Activated naive CD8-positive, alpha-beta T cell treated with anti-CD3 and anti-CD28 coated beads, Interleukin-2, amount 50 U/mL, for 24 hours (primary cell): ENCODE measurements around the gene ZNF678.
A peak's percentile ranks its signal among the peaks of the same experiment; 100 is the strongest.
"Not testable (repeated sequence)": the region's sequence is repeated elsewhere in the genome, so short reads cannot be mapped to it uniquely, and the experiment has no call there.

Experiments used
- ATAC-seq: fragments of 150-1000 bp; cut with Tn5 transposase; one replicate; pipeline ENCODE4 v1.10.0; 2021
- DNase-seq: peaks from one replicate; pipeline ENCODE4 v3.0.0; 2021
- H3K27ac Mint-ChIP-seq: one replicate; pipeline ENCODE4 v1.8.0; 2021; ENCODE audit warnings: mild to moderate bottlenecking, mixed read lengths
- H3K27me3 Mint-ChIP-seq: one replicate; pipeline ENCODE4 v1.8.0; 2021; ENCODE audit warnings: mixed read lengths
- H3K36me3 Mint-ChIP-seq: one replicate; pipeline ENCODE4 v1.8.0; 2021; ENCODE audit warnings: low read depth, mixed read lengths
- H3K4me1 Mint-ChIP-seq: one replicate; pipeline ENCODE4 v1.8.0; 2021; ENCODE audit warnings: mixed read lengths
- H3K4me3 Mint-ChIP-seq: one replicate; pipeline ENCODE4 v1.8.0; 2021; ENCODE audit warnings: mild to moderate bottlenecking, moderate library complexity, mixed read lengths
- H3K9me3 Mint-ChIP-seq: one replicate; pipeline ENCODE4 v1.8.0; 2021; ENCODE audit warnings: mixed read lengths

The ZNF678 gene

GRCh38 chr1:227546059-227546458 is 17.3 kb upstream of the ZNF678 start:
- H3K9me3 Mint-ChIP-seq: peaks cover 4% of the 10 kb centered on the region
- peaks cover 5% of the 10 kb centered on the region for H3K4me1 Mint-ChIP-seq
- ATAC-seq: no peak
- no peak overlapping the region for H3K27ac Mint-ChIP-seq
- no peaks in the 10 kb centered on the region for H3K27me3 Mint-ChIP-seq
- DNase-seq: no peak
- H3K4me3 Mint-ChIP-seq: no peak overlapping the region
- peaks cover 3% of the 10 kb centered on the region for H3K36me3 Mint-ChIP-seq

DNA sequence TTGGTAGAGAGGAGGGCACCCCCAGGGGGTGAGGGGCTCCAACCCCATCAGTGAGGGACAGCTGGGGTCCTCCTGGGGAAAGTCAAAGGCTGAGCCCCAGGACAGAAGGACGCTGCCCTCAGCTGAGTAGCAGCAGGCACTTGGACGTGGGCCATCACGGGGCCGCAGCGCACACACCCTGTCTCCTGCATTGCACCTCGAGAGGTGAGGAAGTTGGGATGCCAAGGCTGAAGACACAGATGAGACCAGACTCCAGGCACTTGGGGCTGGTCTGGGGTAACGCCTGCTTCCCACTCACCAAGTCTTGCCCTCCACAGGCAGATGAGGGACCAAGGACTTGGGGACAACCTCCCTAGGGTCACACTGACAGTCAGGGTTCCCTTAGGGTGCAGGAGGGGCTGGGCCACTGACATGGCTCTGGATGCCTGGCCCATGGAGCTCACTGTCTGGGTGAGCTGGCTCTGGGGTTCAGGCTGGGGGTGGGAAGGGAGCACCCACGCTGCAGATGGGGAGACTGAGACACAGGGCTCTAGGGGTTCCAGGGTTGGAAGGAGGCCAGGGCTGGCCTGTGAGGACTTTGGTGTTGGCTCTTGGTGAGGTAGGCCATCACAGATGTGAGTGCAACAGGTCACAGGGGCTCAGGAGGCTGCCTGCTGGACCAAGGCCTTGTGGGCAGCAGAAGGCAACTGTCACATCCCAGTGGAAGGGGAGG is 16.6 kb upstream of the ZNF678 start:
- DNase-seq (no peak), ATAC-seq (no peak)
- peaks cover 5% of the 10 kb centered on the region for H3K4me1 Mint-ChIP-seq
- peaks cover 9% of the 10 kb centered on the region for H3K9me3 Mint-ChIP-seq
- peaks cover 2% of the 10 kb centered on the region for H3K27me3 Mint-ChIP-seq
- H3K27ac Mint-ChIP-seq: no peak overlapping the region
- H3K36me3 Mint-ChIP-seq: peaks cover 4% of the 10 kb centered on the region
- H3K4me3 Mint-ChIP-seq: no peak overlapping the region

DNA sequence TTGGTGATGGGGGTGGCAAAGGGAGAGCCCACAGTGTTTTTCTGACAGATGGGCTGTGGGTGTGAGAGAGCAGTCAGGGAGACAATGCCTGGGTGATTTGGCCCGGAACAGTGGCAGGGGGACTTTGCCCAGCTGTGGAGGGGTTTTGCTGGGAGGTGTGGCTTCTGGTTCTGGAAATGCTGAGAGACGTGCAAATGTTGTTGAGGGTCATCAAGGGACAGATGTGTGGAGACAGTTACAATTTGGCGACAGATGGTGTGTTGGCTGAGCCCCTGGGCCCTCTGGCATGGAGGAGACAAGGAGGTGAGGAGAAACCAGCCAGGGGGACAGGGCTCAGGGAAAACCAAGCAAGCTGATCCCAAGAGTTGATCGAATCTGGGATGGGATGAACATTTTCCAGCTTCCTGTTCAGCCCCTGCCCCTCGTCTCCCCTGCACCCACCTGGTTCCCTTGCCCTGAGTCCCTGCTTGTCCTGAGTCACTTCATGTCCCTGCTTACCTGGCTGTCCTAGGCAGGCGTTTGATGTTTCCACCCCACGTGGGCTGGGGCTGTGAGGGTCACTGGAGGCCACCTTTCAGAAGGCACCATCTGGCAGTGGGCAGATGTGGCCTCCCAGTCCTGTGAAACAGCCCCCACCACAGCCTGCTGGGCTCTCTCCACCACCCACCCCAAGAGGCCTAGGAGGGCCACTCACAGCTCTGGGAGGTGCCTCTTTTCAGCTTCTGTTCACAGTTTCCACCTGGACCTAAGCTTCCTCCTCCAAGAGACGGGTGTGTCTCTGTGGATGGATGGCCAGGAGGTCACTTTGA is 15.8 kb upstream of the ZNF678 start:
- H3K9me3 Mint-ChIP-seq: peaks cover 12% of the 10 kb centered on the region
- H3K4me1 Mint-ChIP-seq: peaks cover 5% of the 10 kb centered on the region
- no peak for ATAC-seq
- H3K27me3 Mint-ChIP-seq: peaks cover 5% of the 10 kb centered on the region
- no peak overlapping the region for H3K4me3 Mint-ChIP-seq
- H3K27ac Mint-ChIP-seq: no peak overlapping the region
- peaks cover 5% of the 10 kb centered on the region for H3K36me3 Mint-ChIP-seq
- no peak for DNase-seq

GRCh38 chr1:227548119-227548397 is 15.3 kb upstream of the ZNF678 start:
- no peak for DNase-seq
- Mint-ChIP-seq H3K4me3 (no peak overlapping the region), H3K27ac (no peak overlapping the region), H3K27me3 (peaks cover 8% of the 10 kb centered on the region), H3K4me1 (peaks cover 2% of the 10 kb centered on the region), H3K36me3 (peaks cover 5% of the 10 kb centered on the region), H3K9me3 (peaks cover 12% of the 10 kb centered on the region)
- no peak for ATAC-seq

DNA sequence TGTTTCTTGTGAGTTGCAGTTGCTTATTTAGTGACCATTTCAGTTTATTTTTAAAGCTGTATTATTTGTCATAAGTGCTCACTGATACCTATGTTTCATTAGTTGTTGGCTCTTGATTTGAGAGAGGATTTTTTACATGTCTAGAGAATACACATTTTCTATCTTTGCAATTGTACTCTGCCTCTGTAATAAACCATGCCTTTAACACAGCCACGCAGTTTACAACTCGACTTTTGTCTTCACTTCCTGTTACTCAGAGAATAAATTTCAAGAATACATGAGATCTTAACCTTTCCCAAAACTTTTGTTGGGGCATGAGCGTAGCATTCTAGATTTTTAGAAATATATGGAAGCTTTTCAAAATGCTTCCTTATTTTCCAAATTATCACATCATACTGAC is 14.9 kb upstream of the ZNF678 start:
- no peaks in the 10 kb centered on the region for H3K4me1 Mint-ChIP-seq
- peaks cover 5% of the 10 kb centered on the region for H3K36me3 Mint-ChIP-seq
- peaks cover 12% of the 10 kb centered on the region for H3K9me3 Mint-ChIP-seq
- ATAC-seq (no peak), DNase-seq (no peak)
- H3K27ac Mint-ChIP-seq: no peak overlapping the region
- H3K4me3 Mint-ChIP-seq: no peak overlapping the region
- peaks cover 8% of the 10 kb centered on the region for H3K27me3 Mint-ChIP-seq

DNA sequence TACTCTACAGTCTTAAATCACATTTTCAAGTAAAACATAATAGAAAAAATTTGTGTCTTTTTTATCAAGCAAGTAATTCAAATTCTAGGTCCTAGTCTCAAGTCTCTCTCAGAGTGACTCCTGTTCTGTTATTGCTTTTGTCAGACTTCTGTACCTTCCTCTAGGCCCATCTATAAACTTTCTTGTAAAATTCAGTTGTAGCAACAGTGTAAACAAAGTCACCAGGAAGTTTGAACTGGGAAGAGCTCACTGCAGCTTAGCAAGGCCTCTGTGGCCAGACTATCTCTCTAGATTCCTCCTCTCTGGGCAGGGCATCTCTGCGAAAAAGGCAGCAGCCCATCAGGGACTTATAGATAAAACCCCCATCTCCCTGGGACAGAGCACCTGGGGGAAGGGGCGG is 13.5 kb upstream of the ZNF678 start:
- DNase-seq (no peak), ATAC-seq (no peak)
- Mint-ChIP-seq H3K9me3 (peaks cover 18% of the 10 kb centered on the region), H3K4me1 (no peaks in the 10 kb centered on the region), H3K36me3 (peaks cover 5% of the 10 kb centered on the region), H3K27ac (no peak overlapping the region), H3K4me3 (no peak overlapping the region), H3K27me3 (peaks cover 12% of the 10 kb centered on the region)

DNA sequence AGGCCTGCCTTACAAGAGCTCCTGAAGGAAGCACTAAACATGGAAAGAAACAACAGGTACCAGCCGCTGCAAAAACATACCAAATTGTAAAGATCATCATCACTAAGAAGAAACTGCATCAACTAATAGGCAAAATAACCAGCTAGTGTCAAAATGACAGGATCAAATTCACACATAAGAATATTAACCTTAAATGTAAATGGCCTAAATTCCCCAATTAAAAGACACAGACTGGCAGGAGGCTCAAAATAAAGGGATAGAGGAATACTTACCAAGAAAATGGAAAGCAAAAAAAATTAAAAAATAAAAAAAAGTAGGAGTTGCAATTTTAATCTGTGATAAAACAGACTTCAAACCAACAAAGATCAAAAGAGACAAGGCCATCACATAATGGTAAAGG is 11.5 kb upstream of the ZNF678 start:
- not testable (repeated sequence) for H3K4me3 Mint-ChIP-seq, DNase-seq

GRCh38 chr1:227556288-227556687 is 7.1 kb upstream of the ZNF678 start:
- peaks cover 8% of the 10 kb centered on the region for H3K4me1 Mint-ChIP-seq
- ATAC-seq (no peak), DNase-seq (no peak)
- no peak overlapping the region for H3K27ac Mint-ChIP-seq
- peaks cover 12% of the 10 kb centered on the region for H3K36me3 Mint-ChIP-seq
- peaks cover 36% of the 10 kb centered on the region for H3K27me3 Mint-ChIP-seq
- H3K4me3 Mint-ChIP-seq: no peak overlapping the region
- H3K9me3 Mint-ChIP-seq: peaks cover 21% of the 10 kb centered on the region

More for the DNA sequence above, 11.5 kb upstream of the ZNF678 start:
- H3K4me1 Mint-ChIP-seq, H3K36me3 Mint-ChIP-seq, ATAC-seq, H3K27ac Mint-ChIP-seq: not testable (repeated sequence)
- H3K9me3 Mint-ChIP-seq: peaks cover 18% of the 10 kb centered on the region
- H3K27me3 Mint-ChIP-seq: peaks cover 12% of the 10 kb centered on the region

GRCh38 chr1:227557962-227558725 is 5.2 kb upstream of the ZNF678 start:
- DNase-seq (no peak), ATAC-seq (no peak)
- Mint-ChIP-seq H3K4me3 (no peak overlapping the region), H3K27ac (no peak overlapping the region), H3K36me3 (peaks cover 10% of the 10 kb centered on the region), H3K9me3 (peaks cover 24% of the 10 kb centered on the region), H3K4me1 (peaks cover 10% of the 10 kb centered on the region), H3K27me3 (peaks cover 40% of the 10 kb centered on the region)

DNA sequence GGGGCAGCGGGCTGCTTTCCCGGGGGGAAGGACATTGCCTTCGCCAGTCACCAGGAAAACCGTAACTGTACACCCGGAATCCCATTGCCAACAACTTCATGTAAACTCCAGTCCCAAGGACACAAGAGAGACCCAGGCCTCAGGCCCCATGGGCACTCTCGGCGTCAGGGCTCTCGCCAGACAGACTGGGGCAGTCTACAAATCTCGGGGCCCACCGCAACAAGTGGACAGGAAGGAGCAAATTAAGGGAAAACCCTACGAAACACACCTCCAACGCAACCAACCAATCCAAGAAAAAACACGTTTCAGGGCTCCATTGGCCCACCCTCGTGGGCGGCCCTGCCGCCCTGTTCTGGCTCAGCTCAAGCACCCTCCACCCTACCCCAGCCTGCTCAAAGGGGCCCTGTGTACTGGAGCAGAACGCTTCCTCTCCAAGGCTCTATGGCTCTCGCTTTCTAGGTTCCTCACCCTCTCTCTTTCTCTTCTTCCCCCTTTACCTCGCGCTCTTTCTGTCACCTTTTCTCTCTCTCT is 4.6 kb upstream of the ZNF678 start:
- Mint-ChIP-seq H3K4me1 (peaks cover 13% of the 10 kb centered on the region), H3K36me3 (peaks cover 10% of the 10 kb centered on the region), H3K27me3 (peaks cover 39% of the 10 kb centered on the region), H3K27ac (no peak overlapping the region), H3K4me3 (peak overlapping the region; percentile 32), H3K9me3 (peaks cover 23% of the 10 kb centered on the region)
- no peak for DNase-seq
- ATAC-seq: no peak

- peaks cover 19% of the 10 kb centered on the region for H3K9me3 Mint-ChIP-seq
- peaks cover 38% of the 10 kb centered on the region for H3K27me3 Mint-ChIP-seq
- peaks cover 10% of the 10 kb centered on the region for H3K36me3 Mint-ChIP-seq
- DNase-seq (no peak), ATAC-seq (no peak)
- no peak overlapping the region for H3K4me3 Mint-ChIP-seq
- H3K4me1 Mint-ChIP-seq: peaks cover 20% of the 10 kb centered on the region
- H3K27ac Mint-ChIP-seq: no peak overlapping the region
These were observed 3.9 kb upstream of the ZNF678 start for GRCh38 chr1:227559499-227559898.

- no peak overlapping the region for H3K27ac Mint-ChIP-seq
- H3K27me3 Mint-ChIP-seq: peaks cover 38% of the 10 kb centered on the region
- no peak overlapping the region for H3K4me3 Mint-ChIP-seq
- peaks cover 22% of the 10 kb centered on the region for H3K4me1 Mint-ChIP-seq
- H3K9me3 Mint-ChIP-seq: peaks cover 19% of the 10 kb centered on the region
- DNase-seq (no peak), ATAC-seq (no peak)
- peaks cover 10% of the 10 kb centered on the region for H3K36me3 Mint-ChIP-seq
These were observed 3.4 kb upstream of the ZNF678 start for GRCh38 chr1:227559926-227560325.

DNA sequence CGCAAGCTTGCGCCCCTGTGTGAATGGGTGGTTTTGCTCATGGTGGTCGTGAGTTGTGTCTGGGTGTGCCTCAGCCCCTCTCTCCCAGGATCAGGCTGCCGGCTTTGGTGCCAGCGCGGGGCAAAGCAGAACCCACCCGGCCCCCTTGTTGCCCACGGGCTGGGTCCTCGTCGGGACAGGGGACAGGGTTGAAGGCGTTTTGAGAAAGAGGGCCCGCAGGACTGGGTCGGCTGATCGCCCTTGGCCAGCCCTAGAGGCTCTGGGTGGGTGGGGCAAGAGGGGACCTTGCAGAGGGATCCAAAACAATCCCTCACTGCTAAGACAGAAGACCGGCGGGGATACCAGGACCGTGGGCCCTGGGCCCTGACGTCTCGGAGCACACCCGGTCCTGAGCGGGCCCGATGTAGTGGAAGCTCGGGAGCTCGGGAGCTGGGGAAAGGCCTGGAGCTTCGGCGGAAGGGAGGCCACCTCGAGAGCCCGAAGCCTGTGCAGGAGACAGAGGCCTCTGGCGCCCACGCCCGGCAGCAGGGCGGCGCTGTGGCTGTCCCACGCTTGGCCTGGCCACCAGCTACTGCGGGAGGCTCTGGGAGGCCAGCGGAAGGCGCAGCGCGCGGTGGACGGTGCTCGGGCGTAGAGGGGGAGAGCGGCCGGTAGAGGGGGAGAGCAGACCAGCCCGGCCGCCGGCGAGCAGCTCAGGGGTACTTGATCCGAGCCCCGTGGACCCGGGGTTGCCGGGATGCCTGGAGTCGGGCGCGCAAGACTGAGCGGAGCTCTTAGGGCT is 2.8 kb upstream of the ZNF678 start:
- Mint-ChIP-seq H3K9me3 (peaks cover 19% of the 10 kb centered on the region), H3K27me3 (peaks cover 38% of the 10 kb centered on the region), H3K4me1 (peaks cover 24% of the 10 kb centered on the region), H3K36me3 (peaks cover 10% of the 10 kb centered on the region), H3K27ac (no peak overlapping the region), H3K4me3 (no peak overlapping the region)
- no peak for DNase-seq
- ATAC-seq: no peak

DNA sequence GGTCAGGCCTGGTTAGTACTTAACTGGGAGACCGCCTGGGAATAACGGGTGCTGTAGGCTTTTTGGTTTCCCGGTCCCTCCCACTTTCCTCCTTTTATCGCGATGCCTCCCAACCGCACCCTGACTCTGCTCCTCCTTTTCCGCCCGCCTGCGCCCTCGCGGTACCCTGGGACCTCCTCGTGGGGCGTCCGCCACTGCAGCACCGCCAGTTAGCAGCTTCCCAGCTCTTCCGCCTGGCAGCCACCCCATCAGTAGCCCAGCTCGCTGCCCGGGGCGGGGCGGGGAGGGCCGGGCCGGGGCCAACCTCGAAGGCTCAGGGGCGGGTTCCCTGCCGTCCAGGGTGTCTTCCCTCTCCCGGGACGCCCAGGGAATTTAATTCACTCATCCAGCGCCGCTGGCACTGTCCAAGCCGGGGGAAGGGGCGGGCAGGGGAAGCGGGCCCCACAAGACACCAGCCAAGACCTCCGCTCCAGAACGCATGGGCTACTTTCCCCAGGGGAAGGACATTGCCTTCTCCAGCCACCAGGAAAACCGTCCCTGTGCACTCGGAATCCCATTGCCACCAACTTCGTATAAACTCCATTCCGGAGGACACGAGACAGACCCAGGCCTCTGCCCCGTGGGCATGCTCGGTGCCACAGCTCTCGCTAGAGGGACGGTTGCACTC is 2.0 kb upstream of the ZNF678 start:
- DNase-seq: no peak
- no peak overlapping the region for H3K27ac Mint-ChIP-seq
- no peak for ATAC-seq
- peaks cover 19% of the 10 kb centered on the region for H3K9me3 Mint-ChIP-seq
- H3K27me3 Mint-ChIP-seq: peaks cover 38% of the 10 kb centered on the region
- peaks cover 13% of the 10 kb centered on the region for H3K36me3 Mint-ChIP-seq
- no peak overlapping the region for H3K4me3 Mint-ChIP-seq
- peaks cover 25% of the 10 kb centered on the region for H3K4me1 Mint-ChIP-seq
